Activated T-cell treated with anti-CD3 and anti-CD28 coated beads for 24 hours (primary cell): Measurements from ENCODE around the gene PAX2.
"Not testable (repeated sequence)": the region's sequence is repeated elsewhere in the genome, so short reads cannot be mapped to it uniquely, and the experiment has no call there.

ENCODE experiments used
- DNase-seq: peaks from one replicate; pipeline ENCODE4 v3.0.0-alpha.2; 2020; ENCODE audit warnings: low read depth

Gene PAX2

GRCh38 chr10:100744987-100745881 is at the start of gene PAX2:
PAX2 (plus strand) TSS chr10:100745582; CDS start chr10:100746261, 679 bp downstream.
- DNase-seq = no peak

DNA sequence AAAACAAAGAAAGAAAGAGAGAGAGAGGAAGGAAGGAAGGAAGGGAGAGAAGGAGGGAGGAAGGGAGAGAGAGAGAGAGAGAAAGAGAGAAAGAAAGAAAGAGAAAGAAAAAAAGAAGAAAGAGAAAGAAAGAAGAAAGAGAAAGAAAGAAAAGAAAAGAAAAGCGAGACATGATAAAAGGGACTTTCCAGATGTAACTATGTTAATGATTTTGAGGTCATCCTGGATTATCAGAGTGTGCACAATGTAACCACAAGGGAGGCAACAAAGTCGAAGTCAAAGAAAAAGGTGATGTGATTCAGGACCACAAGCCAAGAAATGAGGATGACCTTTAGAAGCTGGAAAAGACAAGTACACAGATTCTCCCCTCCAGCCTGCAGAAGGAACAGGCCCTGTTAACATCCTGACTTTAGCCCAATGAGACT is 48.9 kb upstream of the PAX2 start:
- DNase-seq = no peak

- no peak for DNase-seq
These were observed 48.3 kb upstream of the PAX2 start for GRCh38 chr10:100697070-100697469.

DNA sequence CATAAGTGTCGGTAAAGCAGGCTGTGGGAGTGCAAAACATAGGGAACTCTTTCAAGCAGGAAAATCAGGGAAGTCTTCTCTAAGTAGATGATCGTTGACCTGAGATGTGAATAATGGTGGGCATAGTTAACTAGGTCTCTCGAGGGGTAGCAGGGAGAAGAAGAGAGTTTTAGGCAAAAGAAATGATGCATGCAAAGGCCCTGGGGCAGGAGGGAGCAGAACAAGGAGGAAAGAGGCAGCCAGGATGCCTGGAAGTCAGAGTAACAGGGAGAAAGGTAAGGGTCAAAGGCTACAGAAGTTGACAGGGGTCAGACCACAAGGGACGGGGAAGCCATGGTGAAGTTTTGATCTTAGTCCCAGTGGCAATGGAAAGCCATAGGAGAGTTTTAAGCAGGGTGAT is 47.8 kb upstream of the PAX2 start:
- DNase-seq = no peak

- DNase-seq = not testable (repeated sequence)
These were observed 43.7 kb upstream of the PAX2 start for GRCh38 chr10:100701704-100702103.

DNA sequence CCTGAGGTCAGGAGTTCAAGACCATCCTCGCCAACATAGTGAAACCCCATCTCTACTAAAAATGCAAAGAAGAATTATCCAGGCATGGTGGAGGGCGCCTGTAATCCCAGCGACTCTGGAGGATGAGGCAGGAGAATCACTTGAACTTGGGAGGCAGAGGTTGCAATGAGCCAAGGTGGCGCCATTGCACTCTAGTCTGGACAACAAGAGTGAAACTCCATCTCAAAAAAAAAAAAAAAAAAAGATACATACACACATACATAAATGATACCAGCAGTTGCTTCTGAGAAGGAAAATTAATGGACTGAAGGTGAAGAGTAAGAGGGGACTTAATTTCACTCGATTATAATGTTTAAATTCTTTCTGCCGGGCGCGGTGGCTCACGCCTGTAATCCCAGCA is 40.2 kb upstream of the PAX2 start:
- DNase-seq = no peak

- DNase-seq = no peak
These were observed 38.0 kb upstream of the PAX2 start for GRCh38 chr10:100707261-100707848.

DNA sequence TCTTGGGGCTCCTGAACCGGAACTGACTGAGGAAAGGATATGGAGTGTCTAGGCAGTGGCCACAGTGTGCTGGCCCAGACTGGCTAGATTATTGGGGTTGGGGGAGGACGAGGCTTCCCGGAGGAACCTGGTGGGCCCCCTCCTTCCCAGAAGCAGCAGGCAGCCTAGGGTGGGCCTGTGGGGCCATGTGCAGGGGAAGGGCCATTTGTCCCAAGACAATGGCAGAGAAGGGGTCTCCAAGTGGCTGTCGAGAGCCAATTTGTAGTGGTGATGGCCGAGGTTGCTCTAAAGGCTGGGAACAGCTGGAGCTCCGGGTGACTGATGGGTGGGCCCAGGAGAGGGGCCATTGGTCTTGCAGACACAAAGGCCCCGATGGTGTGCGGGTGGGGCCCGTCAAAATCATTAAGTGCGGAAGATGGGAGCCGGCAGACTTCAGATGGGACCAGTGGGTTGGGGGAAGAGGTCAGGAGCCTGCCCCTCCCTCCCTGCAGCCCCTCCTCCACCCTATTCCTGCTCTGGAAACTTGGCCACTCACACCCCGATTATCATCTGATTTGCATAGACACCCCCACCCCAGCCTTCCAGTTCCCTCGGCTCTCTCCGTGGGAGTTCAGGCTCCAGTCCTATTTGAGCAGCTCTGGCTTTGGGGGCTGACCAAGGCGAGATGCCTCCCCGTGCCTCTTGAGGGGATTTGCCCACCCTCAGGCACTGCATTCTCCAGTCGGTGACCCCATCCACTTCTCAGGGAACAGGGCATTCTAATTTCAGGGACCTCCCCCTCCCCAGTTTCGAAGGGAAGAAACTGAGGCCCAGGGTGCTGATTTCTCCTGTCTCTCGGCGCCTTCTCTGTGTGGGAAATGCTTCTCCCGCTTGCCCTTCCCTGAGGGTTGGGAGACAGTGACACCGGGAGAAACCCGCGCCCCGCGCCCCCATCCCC is 36.0 kb upstream of the PAX2 start:
- DNase-seq = no peak

- DNase-seq = no peak
These were observed 35.1 kb upstream of the PAX2 start for GRCh38 chr10:100710151-100710871.

DNA sequence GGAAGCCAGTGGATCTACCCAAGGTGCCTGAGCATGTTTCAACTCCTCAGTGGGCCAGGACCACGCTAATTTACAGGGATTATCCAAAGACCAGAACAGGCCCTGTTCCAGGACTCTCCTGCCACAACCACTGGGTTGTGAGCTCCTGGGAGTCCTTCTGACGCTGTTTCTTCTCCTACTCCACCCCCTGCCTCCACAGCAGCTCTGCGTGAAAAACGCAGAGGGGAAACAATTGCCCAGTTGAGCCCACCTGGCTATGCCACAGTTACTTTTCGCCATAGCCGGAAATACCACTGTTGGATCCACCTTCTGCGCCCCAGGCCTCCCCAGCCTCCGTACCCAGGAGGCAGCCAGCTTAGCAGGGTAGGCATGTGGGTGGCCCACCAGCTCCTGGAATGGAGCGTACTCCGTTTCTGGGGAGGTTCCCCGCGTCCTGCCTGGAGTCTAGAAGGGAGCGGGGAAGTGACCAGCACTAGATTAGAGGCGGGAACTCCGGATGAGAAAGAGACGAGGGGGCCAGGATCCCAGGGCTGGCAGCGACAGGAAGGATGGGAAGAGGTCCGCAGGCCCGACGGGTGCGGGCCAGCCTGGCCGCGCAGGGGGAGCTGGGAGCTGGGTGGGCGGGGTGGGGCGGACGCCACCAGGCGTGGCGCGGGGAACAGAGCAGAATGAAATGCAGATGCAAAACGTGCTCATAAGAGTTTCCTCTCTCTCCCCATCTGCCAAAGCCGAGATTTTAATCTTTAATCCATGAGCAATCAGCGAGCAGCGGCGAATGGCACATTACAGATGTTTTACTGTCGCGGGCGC is 32.1 kb upstream of the PAX2 start:
- DNase-seq = no peak

DNA sequence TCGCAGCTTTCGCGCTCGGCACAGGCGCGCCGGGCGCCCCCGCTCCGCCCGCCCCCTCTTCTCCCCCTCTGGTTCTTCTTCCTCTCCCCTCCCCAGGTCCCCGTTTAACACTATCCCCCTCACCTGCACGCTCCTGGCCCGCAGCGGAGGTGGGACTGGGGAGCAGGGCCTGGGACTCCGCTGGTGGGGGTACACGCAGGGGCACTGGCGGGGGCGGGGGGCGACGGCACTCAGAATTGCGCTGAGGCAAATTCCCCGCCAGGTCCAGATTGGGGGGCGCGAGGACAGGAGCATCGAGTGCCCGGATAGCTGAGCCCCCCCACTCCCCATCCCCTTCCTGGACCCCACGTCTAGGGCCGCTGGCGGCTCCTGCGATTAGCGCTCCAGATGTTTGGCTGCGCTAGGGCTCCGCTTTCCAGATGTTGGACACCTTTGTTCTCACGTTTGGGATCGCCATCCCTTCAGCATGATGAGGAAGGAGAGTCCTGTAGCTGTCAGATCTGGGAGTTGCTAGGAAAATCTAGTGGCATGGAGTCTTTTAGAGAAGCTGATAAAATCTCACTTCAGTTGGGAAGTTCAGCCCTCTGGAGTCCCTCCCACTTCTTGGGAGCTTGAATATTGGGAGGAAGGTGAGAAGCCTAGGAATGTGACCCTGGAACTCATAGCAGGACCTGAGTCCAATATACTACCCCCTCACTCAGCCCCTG is 31.4 kb upstream of the PAX2 start:
- DNase-seq = no peak

GRCh38 chr10:100714566-100714950 is 30.8 kb upstream of the PAX2 start:
- DNase-seq = no peak

DNA sequence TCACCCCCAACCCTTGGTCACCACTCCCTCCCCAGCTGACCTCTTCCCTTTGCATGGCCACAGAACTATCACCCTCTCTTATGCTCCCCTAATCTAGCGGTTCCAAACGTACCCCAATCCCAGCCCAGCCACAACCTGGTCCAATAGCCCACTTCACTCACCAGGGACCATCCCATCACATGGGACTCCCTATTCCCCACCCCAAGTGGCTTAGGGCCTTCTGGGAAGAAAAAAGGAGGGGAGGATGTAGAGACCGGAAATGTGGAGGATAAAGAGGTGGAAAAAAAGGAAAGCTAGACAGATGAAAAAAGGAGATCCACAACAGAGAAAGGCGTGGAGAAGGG is 30.3 kb upstream of the PAX2 start:
- no peak for DNase-seq

DNA sequence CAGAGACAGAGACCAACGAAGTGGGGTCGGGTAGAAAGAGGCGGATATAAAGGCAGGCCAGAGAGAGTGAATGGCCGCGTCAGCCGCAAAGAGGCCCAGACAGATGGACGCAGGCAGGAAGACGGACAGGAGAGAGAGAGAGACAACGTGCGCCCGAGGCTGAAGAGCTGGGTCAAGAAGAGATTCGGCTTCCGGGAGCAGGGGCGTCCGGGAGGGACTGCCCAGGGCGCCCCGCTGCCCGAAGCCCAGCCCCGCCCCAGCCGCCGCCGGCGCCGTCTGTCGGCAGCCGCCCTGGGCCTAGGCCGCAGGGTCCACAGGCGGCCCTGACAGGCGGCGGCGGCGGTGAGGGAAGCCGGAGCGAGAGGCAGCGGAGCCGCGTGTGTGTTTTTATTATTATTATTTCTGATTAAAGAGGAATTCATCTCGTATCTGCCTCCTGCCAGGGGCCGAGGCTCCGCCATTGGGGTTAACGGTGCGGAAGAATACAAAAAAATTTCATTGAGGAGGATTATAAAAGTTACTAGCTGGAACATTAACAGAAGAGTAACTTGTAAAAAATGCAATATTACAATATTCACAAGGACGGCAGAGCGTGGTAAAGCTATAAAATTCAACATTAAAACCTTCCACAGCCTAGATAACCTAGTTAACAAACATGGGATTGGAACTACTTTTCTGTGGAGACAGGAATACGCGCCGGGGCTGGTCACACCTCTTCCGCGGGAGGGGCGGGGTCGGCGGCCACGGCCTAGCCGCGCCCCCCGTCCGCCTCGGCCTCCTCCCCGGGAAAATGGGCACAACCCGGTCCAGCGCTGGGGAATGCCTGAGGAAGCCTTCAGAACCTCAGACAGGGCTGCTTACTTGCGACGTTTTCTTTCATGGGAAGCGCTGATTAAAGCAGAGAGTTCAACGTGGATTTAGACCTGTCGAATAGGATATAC is 29.7 kb upstream of the PAX2 start:
- DNase-seq = no peak

GRCh38 chr10:100717166-100717565 is 28.2 kb upstream of the PAX2 start:
- DNase-seq = no peak

- DNase-seq = no peak
These were observed 27.1 kb upstream of the PAX2 start for GRCh38 chr10:100718197-100718742.

- DNase-seq = no peak
These were observed 22.2 kb upstream of the PAX2 start for GRCh38 chr10:100723180-100723579.

DNA sequence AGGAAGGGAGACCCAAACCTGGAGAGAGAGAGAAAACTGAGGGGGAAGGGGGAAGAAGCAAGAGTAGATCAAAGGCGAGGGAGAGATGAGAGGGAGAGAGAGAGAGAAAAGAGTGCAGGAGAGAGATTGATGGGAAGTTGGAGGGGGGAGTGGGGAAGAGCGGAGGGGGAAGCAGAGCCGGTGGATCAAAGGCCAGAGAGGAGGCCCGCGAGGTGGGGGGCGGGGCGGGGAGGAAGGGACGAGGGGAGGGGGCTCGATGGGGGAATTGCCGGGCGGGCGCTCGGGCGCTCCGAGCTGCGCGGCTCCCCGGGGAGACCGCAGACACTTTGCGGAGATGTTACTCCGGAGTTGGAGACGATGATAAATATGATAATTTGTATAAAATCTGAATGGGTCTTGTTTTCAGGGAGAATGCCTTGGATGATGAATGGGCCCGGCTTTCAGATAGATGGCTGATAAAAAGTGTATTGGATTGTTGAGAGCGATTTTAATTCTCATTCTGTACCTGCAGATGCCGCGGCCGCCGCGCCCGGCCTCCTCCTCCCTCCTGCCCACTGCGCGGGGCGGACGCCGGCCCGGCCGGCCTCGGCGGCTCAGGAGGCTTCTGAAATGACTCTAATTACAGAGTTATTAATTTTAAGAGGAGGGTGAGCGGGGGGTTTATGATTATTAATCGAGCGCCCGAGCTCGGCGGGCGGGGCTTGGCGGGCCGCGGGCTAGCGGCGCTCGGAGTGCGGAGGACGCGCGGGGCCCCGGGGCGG is 21.4 kb upstream of the PAX2 start:
- DNase-seq = no peak
